Measurements from ENCODE around the gene CEP112.

Gene CEP112

DNA sequence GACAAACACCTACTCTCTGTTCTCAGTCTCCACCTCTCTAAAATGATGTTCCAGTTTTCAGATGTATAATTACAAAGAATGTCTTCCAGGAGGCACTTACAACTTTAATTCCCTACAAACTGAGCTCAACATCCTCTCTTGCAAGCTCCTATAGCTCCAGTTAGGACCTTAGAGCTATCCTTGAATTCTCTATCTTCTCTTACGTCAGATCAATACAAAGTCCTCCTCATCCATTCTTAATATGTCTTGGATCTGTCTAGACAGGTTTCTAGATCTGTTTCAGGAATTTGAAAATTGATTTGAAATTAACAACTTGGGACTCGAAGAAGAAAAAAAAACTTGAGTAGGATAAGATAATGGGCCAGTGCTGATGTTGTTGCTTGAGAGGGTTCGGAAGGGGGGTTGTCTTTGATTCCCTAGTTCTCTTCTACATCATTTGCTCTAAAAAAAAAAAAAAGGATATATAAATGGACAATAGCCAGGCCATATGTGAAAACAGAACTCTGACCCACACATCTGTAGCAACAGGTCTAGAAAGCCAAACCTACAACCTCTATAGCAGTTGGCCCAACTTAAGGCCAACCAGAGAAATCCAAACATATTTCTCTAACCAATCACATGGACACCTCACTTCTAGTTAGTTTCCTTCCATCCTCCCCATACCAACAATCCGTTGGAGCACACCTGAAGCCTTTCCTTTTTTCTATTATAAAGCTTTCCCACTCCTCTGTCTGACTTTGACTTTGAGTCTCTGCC lies 38.0 kb upstream of the CEP112 start:
- no peak for TF ChIP-seq CTCF (conservative IDR thresholded peaks at IDR 0.05)
- H3K27ac ChIP-seq = no peak overlapping the region

DNA sequence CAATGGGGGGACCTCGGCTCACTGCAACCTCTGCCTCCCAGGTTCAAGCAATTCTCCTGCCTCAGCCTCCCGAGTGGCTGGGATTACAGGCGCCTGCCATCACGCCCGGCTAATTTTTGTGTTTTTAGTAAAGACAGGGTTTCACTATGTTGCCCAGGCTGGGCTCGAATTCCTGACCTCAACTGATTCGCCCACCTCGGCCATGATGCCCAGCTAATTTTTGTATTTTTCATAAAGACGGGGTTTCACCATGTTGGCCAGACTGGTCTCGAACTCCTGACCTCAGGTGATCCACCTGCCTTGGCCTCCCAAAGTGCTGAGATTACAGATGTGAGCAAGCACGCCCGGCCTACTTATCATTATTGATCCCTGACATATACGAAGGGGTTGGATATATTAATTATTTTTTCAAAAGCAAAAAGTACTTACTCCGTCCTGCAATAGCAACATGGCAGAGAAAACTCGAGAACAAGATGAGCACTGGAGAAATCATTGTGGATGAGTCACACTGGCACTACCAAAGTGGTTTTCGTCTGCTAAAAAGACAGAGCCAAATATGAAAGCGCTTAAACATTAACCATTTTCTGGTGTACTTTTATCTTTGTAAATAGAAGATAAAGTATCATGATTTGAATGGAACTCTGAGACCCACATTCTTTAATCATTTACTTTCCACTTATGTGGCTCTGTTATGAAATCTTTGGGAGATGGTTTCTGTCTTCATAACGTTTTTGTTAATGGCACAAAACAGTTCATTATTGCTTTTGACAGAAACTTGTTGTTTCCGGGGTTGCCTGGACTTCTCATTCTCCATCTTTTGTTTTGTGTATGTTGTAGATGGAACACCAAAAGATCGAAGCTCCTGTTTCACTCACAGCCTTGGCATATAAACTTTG lies 37.2 kb upstream of the CEP112 start, which contains the start of gene APOH:
TSS of gene APOH (minus strand) at position 529 of the 896 bp plus-strand sequence. CDS start at position 493, 36 bp downstream.
- H3K27ac ChIP-seq = no peak within 1 kb of the TSS; the same call in 1 of the 2 replicates
- no peak for TF ChIP-seq CTCF (conservative IDR thresholded peaks at IDR 0.05)

GRCh38 chr17:66227212-66228045 lies 35.5 kb upstream of the CEP112 start:
- no peak overlapping the region for H3K27ac ChIP-seq
- TF ChIP-seq CTCF (conservative IDR thresholded peaks at IDR 0.05) = no peak

DNA sequence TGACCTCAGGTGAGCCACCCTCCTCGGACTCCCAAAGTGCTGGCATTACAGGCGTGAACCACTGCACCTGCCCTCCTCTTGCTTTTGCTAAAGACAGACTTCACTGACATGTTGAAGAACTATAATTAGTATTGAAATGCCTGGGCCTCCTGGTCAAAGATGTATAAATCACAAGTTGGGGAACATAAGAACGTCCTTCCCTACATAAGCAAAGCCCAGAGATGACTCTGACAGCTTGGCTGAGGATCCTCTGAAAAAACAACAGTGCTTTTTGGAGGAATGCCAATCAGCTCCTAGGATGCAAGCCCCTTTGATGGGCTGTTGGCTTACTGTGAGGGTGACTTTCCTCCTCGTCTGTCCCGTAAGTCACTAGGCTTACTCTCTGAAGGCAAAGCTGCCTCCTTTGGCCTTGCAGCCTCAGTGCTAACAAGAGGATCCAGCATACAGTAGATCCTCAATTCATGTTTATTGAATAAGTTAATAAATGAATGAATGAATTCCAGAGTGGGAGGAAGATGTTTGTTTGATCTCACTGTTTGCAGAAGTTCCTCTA lies 30.9 kb upstream of the CEP112 start:
- no peak overlapping the region for H3K27ac ChIP-seq
- TF ChIP-seq CTCF (conservative IDR thresholded peaks at IDR 0.05) = no peak

DNA sequence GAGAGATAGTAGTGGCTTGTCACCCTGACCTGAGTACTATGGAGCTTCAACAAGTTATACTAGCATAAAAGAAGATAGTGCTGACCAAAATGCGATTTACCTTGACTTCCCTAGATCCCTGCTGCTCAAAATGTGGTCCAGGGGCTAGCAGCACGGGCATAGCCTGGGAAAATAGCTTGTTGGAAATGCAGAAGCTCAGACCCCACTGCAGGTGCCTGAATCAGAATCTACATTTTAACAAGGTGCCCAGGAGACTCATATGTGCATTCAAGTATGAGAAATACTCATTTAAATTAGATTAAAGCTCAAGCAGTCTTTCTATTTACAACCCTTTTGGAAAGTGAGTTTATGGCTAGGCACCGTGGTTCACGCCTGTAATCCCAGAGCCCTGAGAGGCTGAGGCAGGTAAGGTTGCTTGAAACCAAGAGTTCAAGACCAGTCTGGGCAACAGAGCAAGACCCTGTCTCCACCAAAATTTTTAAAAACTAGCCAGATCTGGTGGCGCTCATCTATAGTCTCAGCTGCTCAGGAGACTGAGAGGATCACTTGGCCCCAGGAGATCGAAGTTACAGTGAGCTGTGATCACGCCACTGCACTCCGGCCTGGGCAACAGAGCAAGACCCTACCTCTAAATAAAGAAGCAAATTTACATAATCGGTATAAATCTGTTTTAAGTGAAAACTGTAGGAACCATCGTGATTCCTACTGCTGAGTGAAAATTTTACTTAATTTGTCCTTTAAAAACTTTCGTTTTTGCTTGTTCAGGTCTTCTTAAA lies 30.0 kb upstream of the CEP112 start:
- TF ChIP-seq CTCF (conservative IDR thresholded peaks at IDR 0.05) = no peak
- H3K27ac ChIP-seq = no peak overlapping the region

DNA sequence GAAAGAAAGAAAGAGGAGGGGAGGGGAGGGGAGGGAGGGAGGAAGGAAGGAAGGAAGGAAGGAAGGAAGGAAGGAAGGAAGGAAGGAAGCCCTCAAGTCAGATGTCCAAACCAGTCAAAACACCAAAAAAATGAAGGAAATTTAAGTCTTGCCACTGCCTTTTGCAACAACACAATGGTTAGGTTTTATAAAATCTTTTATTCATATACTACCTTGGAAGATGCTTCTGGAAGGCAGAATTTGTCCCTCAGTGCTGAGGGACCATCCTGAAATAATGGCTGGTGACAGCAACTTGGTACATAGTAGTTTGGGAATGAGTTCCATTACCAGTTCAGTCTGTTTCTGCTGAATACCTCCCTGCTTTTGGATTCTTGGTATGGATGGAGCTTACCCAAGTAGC lies 29.4 kb upstream of the CEP112 start:
- no peak overlapping the region for H3K27ac ChIP-seq
- no peak for TF ChIP-seq CTCF (conservative IDR thresholded peaks at IDR 0.05)

Measured in VCaP (cell line).